Measurements from ENCODE around the gene SHOC1. TPM values are rescaled to one million over a fixed set of nuclear protein-coding genes. Genes with fewer than 3 reads are reported as not detected.
"Not testable (repeated sequence)": the region's sequence is repeated elsewhere in the genome, so short reads cannot be mapped to it uniquely, and the experiment has no call there.

SHOC1 gene
- total and polyA plus RNA-seq, 8 donors: 0.06 to 0.25 (median 0.09) TPM; not detected in 1

DNA sequence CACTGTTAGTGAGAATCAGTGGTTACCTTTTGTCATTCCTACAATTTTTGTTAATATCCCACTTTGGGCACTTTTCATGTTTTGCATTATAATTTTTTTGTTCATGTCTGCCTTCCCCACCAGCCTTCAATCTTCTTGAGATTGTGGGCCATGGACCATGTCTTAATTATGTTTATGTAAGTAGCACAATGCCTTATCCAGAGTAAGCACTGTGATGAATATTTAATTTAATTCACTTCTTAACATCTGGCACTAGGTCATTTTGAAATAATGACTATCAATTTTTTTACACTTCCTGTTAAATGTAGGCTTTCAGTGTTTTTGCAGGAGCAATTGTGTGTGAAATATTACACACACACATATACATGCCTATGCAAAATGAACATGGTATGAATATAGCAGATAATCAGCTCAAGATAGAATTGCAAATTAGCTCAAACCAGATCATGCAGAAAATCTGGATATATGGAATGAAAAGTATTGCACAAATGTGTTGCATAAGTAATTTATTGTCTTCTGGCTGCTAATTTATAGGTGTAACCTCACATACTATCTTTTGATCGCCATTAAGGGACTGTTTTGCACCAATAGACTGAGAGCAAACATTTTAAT lies 5.3 kb upstream of the SHOC1 start:
- Histone ChIP-seq H3K4me3 (no peak overlapping the region), H3K36me3 (no peaks in the 10 kb centered on the region), H3K27ac (no peak overlapping the region), H3K4me1 (no peaks in the 10 kb centered on the region), H3K27me3 (no peaks in the 10 kb centered on the region), H3K9me3 (no peaks in the 10 kb centered on the region)
- 85 to 91% methylated on average over 1 of the region's 1 CpG for WGBS, 2 donors
- DNase-seq (no peak), ATAC-seq (no peak), FAIRE-seq (no peak)
- intact Hi-C loops (cut with DNase I): no loop called here
- TF ChIP-seq CTCF (IDR thresholded peaks at IDR 0.05): no peak

DNA sequence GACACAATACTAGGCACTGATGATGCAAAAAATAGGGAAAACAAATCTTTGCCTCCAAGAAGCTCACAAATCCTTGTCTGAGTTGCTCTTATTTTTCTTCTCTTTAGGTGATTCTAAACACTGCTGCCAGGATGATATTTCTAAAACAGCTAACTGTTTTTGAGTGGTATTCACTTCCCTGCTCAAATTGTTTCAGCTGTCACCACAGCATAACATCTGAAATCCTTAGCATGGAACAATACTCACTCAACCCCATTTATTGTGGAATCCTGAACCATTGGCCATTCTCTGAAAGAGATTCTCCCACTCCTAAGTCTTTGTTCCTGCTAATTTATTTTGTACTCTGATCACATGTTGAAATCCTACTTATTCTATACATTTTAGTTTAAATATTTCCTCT lies 4.8 kb upstream of the SHOC1 start:
- Histone ChIP-seq H3K9me3 (no peaks in the 10 kb centered on the region), H3K27me3 (no peaks in the 10 kb centered on the region), H3K4me1 (no peaks in the 10 kb centered on the region), H3K4me3 (no peak overlapping the region), H3K36me3 (no peaks in the 10 kb centered on the region), H3K27ac (no peak overlapping the region)
- ATAC-seq: no peak
- intact Hi-C loops (cut with DNase I): no loop called here
- FAIRE-seq: no peak
- no peak for TF ChIP-seq CTCF (IDR thresholded peaks at IDR 0.05)
- DNase-seq: no peak

GRCh38 chr9:111798786-111799185 lies 4.0 kb upstream of the SHOC1 start:
- no peak for TF ChIP-seq CTCF (IDR thresholded peaks at IDR 0.05)
- no peaks in the 10 kb centered on the region for H3K36me3 ChIP-seq
- no peak for DNase-seq
- no peaks in the 10 kb centered on the region for H3K9me3 ChIP-seq
- no peaks in the 10 kb centered on the region for H3K27me3 ChIP-seq
- FAIRE-seq: no peak
- no peak for ATAC-seq
- H3K4me1 ChIP-seq: no peaks in the 10 kb centered on the region
- intact Hi-C loops (cut with DNase I): no loop called here
- H3K4me3 ChIP-seq: no peak overlapping the region
- H3K27ac ChIP-seq: no peak overlapping the region

DNA sequence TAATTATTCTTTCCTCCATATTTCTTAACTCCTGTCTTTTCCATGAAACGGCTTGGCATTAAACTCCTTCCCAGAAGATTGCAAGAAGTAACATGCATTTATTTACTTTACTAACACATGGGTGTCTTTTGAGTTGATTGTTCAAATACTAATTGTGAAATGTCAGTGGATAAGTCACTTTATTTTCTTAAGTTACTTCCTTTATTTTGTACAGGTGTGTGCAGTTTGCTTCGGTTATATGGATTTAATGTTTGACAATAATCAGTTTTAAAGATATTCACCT lies 761 bp upstream of the SHOC1 start:
- intact Hi-C loops (cut with DNase I): no loop called here
- Histone ChIP-seq H3K4me1 (no peaks in the 10 kb centered on the region), H3K9me3 (no peaks in the 10 kb centered on the region), H3K27ac (no peak overlapping the region), H3K4me3 (peak overlapping the region in 1 of 4 donors; percentile 25), H3K36me3 (no peaks in the 10 kb centered on the region), H3K27me3 (no peaks in the 10 kb centered on the region)
- no peak for ATAC-seq
- TF ChIP-seq CTCF (IDR thresholded peaks at IDR 0.05): no peak
- DNase-seq: no peak
- no peak for FAIRE-seq
- 51 to 56% methylated on average over 2 of the region's 2 CpGs for WGBS, 2 donors

DNA sequence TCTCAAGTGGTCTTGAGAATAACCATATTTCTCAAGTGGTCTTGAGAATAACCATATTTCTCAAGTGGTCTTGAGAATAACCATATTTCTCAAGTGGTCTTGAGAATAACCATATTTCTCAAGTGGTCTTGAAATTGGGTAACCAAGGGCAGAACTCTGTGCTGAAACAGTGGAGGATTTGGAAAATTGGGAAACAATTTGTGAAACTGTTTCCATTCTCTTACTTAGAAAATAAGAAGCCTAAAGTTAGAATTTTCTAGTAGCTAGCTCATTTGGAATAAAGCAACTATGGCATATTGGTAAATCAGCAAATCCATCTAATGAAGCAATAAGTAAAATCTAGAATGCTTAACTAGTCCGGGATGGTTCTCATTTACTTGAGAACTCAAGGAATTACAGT lies 2.9 kb downstream of the SHOC1 start:
- DNase-seq; H3K27me3 ChIP-seq; FAIRE-seq; ATAC-seq; H3K4me3 ChIP-seq; H3K4me1 ChIP-seq; H3K9me3 ChIP-seq; H3K27ac ChIP-seq; H3K36me3 ChIP-seq; intact Hi-C loops (cut with DNase I): not testable (repeated sequence)
- WGBS, 2 donors: 93 to 100% methylated on average over 1 of the region's 1 CpG

GRCh38 chr9:111789881-111790280 lies 4.9 kb downstream of the SHOC1 start:
- WGBS, 2 donors: 85 to 95% methylated on average over 1 of the region's 1 CpG
- no peaks in the 10 kb centered on the region for H3K36me3 ChIP-seq
- no peaks in the 10 kb centered on the region for H3K27me3 ChIP-seq
- H3K4me1 ChIP-seq: no peaks in the 10 kb centered on the region
- FAIRE-seq: no peak
- no peaks in the 10 kb centered on the region for H3K9me3 ChIP-seq
- intact Hi-C loops (cut with DNase I): no loop called here
- DNase-seq: no peak
- ATAC-seq: no peak
- no peak for TF ChIP-seq CTCF (IDR thresholded peaks at IDR 0.05)
- H3K4me3 ChIP-seq: no peak overlapping the region
- no peak overlapping the region for H3K27ac ChIP-seq
